ENCODE measurements around the gene NQO2. TPM values are rescaled to one million over a fixed set of nuclear protein-coding genes. Genes with fewer than 3 reads are reported as not detected.
"Not testable (repeated sequence)": the region's sequence is repeated elsewhere in the genome, so short reads cannot be mapped to it uniquely, and the experiment has no call there.

NQO2 gene
- polyA plus RNA-seq, 3 donors, result 20.1 to 99.5 (median 73.4) TPM

- WGBS, 3 donors, result 30 to 76% (median 73%) methylated on average over 11 of the region's 11 CpGs
- no peak overlapping the region for H3K27ac ChIP-seq (ENCODE audit: low read depth, low read length)
These were observed 53.5 kb downstream of the NQO2 start for GRCh38 chr6:3053231-3053508.

DNA sequence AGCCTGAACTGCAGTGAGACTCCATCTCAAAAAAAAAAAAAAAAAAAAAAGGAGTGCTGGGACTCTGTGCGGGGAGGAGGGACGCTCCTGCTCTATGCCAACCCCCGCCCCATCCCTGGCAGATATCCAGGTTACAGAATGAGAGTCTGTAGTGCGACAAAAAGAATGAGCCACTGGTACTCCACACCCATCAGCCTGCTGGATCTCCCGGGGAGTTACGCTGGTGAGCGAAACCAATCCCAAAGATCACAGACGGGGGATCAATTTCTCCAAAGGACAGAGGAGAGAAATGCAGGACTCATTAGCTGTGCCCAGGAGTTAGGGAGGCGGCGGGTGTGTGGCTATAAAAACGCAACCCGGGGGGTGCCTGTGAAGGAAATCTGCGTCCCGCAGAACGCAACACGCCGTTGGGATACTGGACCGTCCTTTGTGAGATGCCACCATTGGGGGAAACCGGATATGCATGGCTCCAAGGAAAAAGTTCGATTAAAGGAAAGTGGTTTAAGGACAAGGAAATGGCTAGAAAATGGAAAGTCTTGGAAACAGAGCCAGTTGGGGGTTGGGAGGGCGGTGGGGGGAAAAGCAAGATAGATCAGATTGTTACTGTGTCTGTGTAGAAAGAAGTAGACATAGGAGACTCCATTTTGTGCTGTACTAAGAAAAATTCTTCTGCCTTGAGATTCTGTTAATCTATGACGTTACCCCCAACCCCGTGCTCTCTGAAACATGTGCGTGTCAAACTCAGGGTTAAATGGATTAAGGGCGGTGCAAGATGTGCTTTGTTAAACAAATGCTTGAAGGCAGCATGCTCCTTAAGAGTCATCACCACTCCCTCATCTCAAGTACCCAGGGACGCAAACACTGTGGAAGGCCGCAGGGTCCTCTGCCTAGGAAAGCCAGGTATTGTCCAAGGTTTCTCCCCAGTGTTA lies 54.8 kb downstream of the NQO2 start:
- H3K27ac ChIP-seq (ENCODE audit: low read depth, low read length), result not testable (repeated sequence)
- WGBS, 3 donors, result 34 to 60% (median 47%) methylated on average over 27 of the region's 27 CpGs

DNA sequence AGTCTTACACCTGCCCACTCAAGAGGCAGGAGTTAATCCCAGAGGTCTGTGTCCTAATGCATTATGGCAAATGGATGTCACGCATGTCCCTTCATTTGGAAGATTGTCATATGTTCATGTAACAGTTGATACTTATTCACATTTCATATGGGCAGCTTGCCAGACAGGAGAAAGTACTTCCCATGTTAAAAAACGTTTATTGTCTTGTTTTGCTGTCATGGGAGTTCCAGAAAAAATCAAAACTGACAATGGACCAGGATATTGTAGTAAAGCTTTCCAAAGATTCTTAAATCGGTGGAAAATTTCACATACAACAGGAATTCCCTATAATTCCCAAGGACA lies 55.4 kb downstream of the NQO2 start:
- WGBS, 3 donors, result 41 to 51% (median 47%) methylated on average over 3 of the region's 3 CpGs
- not testable (repeated sequence) for H3K27ac ChIP-seq (ENCODE audit: low read depth, low read length)

GRCh38 chr6:3057063-3057770 lies 57.5 kb downstream of the NQO2 start:
- WGBS, 3 donors, result 69 to 79% (median 73%) methylated on average over 11 of the region's 11 CpGs
- H3K27ac ChIP-seq (ENCODE audit: low read depth, low read length), result no peak overlapping the region

GRCh38 chr6:3058957-3059356 lies 59.3 kb downstream of the NQO2 start:
- 61 to 65% (median 63%) methylated on average over 2 of the region's 2 CpGs for WGBS, 3 donors
- H3K27ac ChIP-seq (ENCODE audit: low read depth, low read length), result no peak overlapping the region

GRCh38 chr6:3060092-3060491 lies 60.4 kb downstream of the NQO2 start:
- 96% methylated on average over 11 of the region's 11 CpGs for WGBS, 3 donors

DNA sequence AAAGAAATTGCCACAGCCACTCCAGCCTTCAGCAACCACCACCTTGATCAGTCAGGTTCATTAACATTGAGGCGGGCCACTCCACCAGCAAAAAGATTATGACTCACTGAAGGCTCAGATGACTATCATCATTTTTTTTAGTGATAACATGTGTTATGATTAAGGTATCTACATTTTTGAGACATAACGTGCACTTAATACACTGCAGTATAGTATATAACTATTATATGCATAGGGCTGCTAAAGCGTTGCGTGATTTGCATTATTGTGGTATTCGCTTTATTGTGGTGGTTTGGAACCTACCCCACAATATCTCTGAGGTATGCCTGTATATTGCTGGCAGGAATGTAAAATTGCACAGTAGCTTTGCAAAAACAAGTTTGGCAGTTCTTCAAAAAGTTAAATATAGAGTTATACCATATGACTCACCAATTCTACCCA lies 61.8 kb downstream of the NQO2 start:
- no peak overlapping the region for H3K27ac ChIP-seq (ENCODE audit: low read depth, low read length)
- 93 to 96% (median 94%) methylated on average over 5 of the region's 5 CpGs for WGBS, 3 donors

More at GRCh38 chr6:3060092-3060491, 60.4 kb downstream of the NQO2 start:
- not testable (repeated sequence) for H3K27ac ChIP-seq (ENCODE audit: low read depth, low read length)

DNA sequence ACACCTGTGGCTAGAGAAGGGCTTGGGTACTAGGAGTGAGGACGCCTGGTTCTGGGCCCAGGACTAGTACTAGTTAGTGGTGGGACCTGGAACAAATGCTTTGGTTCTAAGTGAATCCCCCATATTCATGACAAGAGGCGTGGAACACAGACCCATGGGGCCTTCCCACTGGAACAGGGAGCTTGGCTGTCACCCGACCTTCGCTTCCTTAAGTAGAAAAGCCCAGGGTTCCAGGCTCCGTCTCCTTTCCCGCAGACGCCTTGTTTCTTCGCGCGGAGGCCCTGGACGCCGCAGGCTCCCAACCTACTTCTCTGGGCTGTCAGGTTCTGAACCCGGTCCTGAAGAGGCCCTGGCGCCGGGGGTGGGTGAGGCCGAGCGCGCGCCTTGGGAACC lies 63.6 kb downstream of the NQO2 start:
- not testable (repeated sequence) for H3K27ac ChIP-seq (ENCODE audit: low read depth, low read length)
- 2 to 3% (median 2%) methylated on average over 4 to 15 of the region's 19 CpGs for WGBS, 3 donors

DNA sequence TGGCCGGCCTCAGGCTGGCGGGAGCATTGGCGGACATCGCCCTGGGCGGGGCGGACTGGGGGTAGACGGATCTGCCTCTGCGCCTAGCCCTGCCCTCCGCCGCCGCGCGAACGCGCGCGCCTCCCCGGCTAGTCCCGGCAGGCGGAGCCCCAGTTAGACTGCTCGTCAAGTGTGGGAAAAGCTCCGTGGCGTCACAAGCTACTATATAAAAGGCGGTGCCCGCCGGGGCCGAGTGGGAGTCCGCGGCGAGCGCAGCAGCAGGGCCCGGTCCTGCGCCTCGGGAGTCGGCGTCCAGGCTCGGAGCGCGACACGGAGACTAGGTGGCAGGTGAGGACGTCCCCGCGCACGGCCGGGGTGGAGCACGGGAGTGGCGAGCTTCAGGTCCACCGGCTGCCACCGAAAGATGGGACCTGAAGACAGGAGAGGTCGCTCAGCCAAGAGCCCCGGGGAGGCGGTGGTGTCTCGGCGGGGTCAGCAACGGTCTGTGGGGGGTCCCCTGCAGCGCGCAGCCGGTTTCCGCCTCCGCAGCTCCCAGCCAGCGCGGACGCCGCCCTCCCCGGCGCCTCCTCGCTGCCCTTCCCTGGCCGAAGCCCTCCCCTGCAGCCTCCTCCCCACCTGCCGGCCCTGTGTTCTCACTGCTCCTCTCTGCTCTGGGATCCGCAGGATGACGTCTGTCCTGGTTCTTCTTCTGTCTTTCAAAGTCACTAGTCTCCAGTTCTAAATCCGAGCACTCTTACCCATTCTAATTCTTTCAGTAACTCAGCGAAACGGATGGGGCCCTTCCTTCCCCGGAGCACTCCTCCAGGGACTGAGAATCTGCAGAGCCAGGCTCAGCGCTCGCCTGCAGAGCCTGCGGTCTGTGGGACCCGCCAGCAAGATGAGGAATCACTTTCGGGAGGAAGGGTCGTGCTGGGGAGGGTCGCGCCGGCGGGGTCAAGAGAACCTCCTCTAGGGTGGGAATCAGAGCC lies 64.3 kb downstream of the NQO2 start:
- H3K27ac ChIP-seq (ENCODE audit: low read depth, low read length), result peak overlapping the region; percentile 79
- WGBS, 3 donors, result 0 to 1% (median 1%) methylated on average over 77 to 85 of the region's 85 CpGs

GRCh38 chr6:3068329-3069214 lies 68.9 kb downstream of the NQO2 start, which contains the start of gene RIPK1:
TSS of gene RIPK1 (plus strand) at chr6:3068494. CDS start at chr6:3076824, 8,330 bp downstream.
- WGBS, 3 donors, result 0 to 1% (median 0%) methylated on average over 79 to 112 of the region's 112 CpGs
- peak within 1 kb of the TSS; percentile 88 for H3K27ac ChIP-seq (ENCODE audit: low read depth, low read length)

Other genes starting within 250 kb of the NQO2 start
- under 1 TPM; 0.25 to 0.34 (median 0.32) TPM for gene MYLK4, start 249.0 kb upstream of the NQO2 start, polyA plus RNA-seq
- gene WRNIP1, start 234.5 kb upstream of the NQO2 start, polyA plus RNA-seq, result 10 to 100 TPM; 21.1 to 28.5 (median 27.5) TPM
- gene SERPINB1, start 158.0 kb upstream of the NQO2 start, polyA plus RNA-seq, result 100 to 1,000 TPM in 1 of 3 donors, 10 to 100 TPM in 2; 54.0 to 299 (median 65.1) TPM
- 1 to 10 TPM; 1.2 to 9.1 (median 7.4) TPM for gene SERPINB9, start 96.6 kb upstream of the NQO2 start, polyA plus RNA-seq
- 100 to 1,000 TPM; 105 to 166 (median 139) TPM for gene SERPINB6, start 28.3 kb upstream of the NQO2 start, polyA plus RNA-seq
- 10 to 100 TPM; 10.3 to 21.4 (median 20.0) TPM for gene RIPK1, start 68.6 kb downstream of the NQO2 start, polyA plus RNA-seq
- gene BPHL, start 118.8 kb downstream of the NQO2 start, polyA plus RNA-seq, result 10 to 100 TPM in 2 of 3 donors, 1 to 10 TPM in 1; 9.4 to 33.4 (median 33.0) TPM
- gene TUBB2A, start 157.7 kb downstream of the NQO2 start, polyA plus RNA-seq, result 100 to 1,000 TPM in 1 of 3 donors, 10 to 100 TPM in 2; 32.2 to 267 (median 39.8) TPM
- 10 to 100 TPM in 1 of 3 donors, 1 to 10 TPM in 2; 4.7 to 20.5 (median 5.0) TPM for gene TUBB2B, start 227.8 kb downstream of the NQO2 start, polyA plus RNA-seq

Measured in adipose tissue (tissue), 3 donors.